ENCODE data around the gene CIAO1.
"Not testable (repeated sequence)": the region's sequence is repeated elsewhere in the genome, so short reads cannot be mapped to it uniquely, and the experiment has no call there.

CIAO1 gene

GRCh38 chr2:96254571-96254970, 11.5 kb upstream of the CIAO1 start:
- Histone ChIP-seq H3K9me2 (replicated peaks; ENCODE audit: insufficient read depth, low read length) (no peaks in the 10 kb centered on the region), H3K27me3 (ENCODE audit: low read length) (no peaks in the 10 kb centered on the region), H3K4me3 (ENCODE audit: insufficient read depth, low read length, poor library complexity, severe bottlenecking) (no peak overlapping the region), H3K79me2 (ENCODE audit: insufficient read depth, low read length) (peaks cover 23% of the 10 kb centered on the region), H3K9ac (ENCODE audit: low read length) (no peak overlapping the region), H3K9me3 (ENCODE audit: insufficient read depth, low read length) (no peaks in the 10 kb centered on the region), H2AFZ (ENCODE audit: low read depth, low read length, severe bottlenecking) (no peak overlapping the region), H3K4me2 (ENCODE audit: low read depth, low read length, poor library complexity, severe bottlenecking) (no peak overlapping the region), H3F3A (ENCODE audit: insufficient read depth) (no peaks in the 10 kb centered on the region), H3K36me3 (ENCODE audit: low read length) (0 out of 2 replicates have a peak, but pooled peaks cover 2% of the 10 kb centered on the region), H4K20me1 (ENCODE audit: low read depth, low read length) (no peaks in the 10 kb centered on the region), H3K27ac (ENCODE audit: low read depth, low read length) (no peak overlapping the region)
- TF ChIP-seq CTCF (IDR thresholded peaks at IDR 0.05; ENCODE audit: insufficient read depth, low read length, poor library complexity, severe bottlenecking) (no peak), EZH2phosphoT487 (conservative IDR thresholded peaks at IDR 0.05; ENCODE audit: low read length) (no peak)

DNA sequence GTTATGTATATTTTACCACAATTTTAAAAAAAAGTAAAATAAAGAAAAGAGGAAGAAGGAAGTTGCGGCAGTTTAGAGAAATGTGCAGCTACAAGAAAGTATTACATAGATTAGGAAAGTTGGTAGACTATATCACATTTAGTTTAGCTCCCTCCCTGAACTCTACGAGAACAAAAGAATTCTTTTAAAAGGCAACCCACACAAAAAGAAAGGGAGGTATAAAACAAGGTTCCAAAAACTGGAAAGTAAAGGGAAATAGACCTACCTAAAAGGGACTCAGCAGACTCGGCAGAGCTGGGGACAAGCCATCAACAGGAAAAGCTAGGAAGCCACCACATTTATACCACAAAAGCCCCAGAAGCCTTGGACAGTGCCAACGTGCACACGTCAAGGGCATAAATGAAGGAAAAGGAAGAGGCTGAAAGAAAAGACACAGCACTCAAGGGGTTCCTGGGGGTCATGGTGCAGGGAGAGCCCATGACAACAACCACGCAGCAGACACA, 9.4 kb upstream of the CIAO1 start:
- Histone ChIP-seq H4K20me1 (ENCODE audit: low read depth, low read length) (no peaks in the 10 kb centered on the region), H3K36me3 (ENCODE audit: low read length) (0 out of 2 replicates have a peak, but pooled peaks cover 2% of the 10 kb centered on the region), H3K4me3 (ENCODE audit: insufficient read depth, low read length, poor library complexity, severe bottlenecking) (no peak overlapping the region), H3K79me2 (ENCODE audit: insufficient read depth, low read length) (peaks cover 44% of the 10 kb centered on the region), H3K9me2 (replicated peaks; ENCODE audit: insufficient read depth, low read length) (no peaks in the 10 kb centered on the region), H3K27ac (ENCODE audit: low read depth, low read length) (no peak overlapping the region; the same call in 1 of the 2 replicates), H3K27me3 (ENCODE audit: low read length) (no peaks in the 10 kb centered on the region), H3K9ac (ENCODE audit: low read length) (no peak overlapping the region), H3F3A (ENCODE audit: insufficient read depth) (no peaks in the 10 kb centered on the region), H3K9me3 (ENCODE audit: insufficient read depth, low read length) (no peaks in the 10 kb centered on the region), H3K4me2 (ENCODE audit: low read depth, low read length, poor library complexity, severe bottlenecking) (no peak overlapping the region), H2AFZ (ENCODE audit: low read depth, low read length, severe bottlenecking) (no peak overlapping the region)
- TF ChIP-seq EZH2phosphoT487 (conservative IDR thresholded peaks at IDR 0.05; ENCODE audit: low read length) (no peak), CTCF (IDR thresholded peaks at IDR 0.05; ENCODE audit: insufficient read depth, low read length, poor library complexity, severe bottlenecking) (no peak)

DNA sequence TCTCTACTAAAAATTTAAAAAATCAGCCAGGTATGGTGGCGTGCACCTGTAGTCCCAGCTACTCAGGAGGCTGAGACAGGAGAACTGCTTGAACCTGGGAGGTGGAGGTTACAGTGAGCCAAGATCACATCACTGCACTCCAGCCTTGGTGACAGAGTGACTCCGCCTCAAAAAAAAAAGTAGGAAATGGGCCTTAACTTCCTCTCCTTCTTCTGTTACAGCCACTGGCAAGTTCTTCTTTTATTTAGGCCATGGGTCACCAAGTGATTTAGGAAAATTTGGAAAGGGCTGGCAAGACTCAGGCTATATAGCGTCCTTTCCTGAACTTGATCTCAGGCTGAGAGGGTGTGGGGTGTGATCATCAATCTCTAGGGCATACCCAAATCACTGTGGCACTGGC, 8.3 kb upstream of the CIAO1 start:
- not testable (repeated sequence) for H3K9me3 ChIP-seq (ENCODE audit: insufficient read depth, low read length); H3K9me2 ChIP-seq (replicated peaks; ENCODE audit: insufficient read depth, low read length); H3F3A ChIP-seq (ENCODE audit: insufficient read depth); H3K27ac ChIP-seq (ENCODE audit: low read depth, low read length); H2AFZ ChIP-seq (ENCODE audit: low read depth, low read length, severe bottlenecking); H4K20me1 ChIP-seq (ENCODE audit: low read depth, low read length); H3K4me3 ChIP-seq (ENCODE audit: insufficient read depth, low read length, poor library complexity, severe bottlenecking); H3K9ac ChIP-seq (ENCODE audit: low read length); H3K4me2 ChIP-seq (ENCODE audit: low read depth, low read length, poor library complexity, severe bottlenecking); H3K36me3 ChIP-seq (ENCODE audit: low read length); H3K27me3 ChIP-seq (ENCODE audit: low read length)
- peaks cover 52% of the 10 kb centered on the region for H3K79me2 ChIP-seq (ENCODE audit: insufficient read depth, low read length)

- H3K4me2 ChIP-seq (ENCODE audit: low read depth, low read length, poor library complexity, severe bottlenecking) = no peak overlapping the region
- H3K9me2 ChIP-seq (replicated peaks; ENCODE audit: insufficient read depth, low read length) = no peaks in the 10 kb centered on the region
- no peaks in the 10 kb centered on the region for H3K9me3 ChIP-seq (ENCODE audit: insufficient read depth, low read length)
- no peak overlapping the region for H3K4me3 ChIP-seq (ENCODE audit: insufficient read depth, low read length, poor library complexity, severe bottlenecking)
- H3K36me3 ChIP-seq (ENCODE audit: low read length) = 0 out of 2 replicates have a peak, but pooled peaks cover 2% of the 10 kb centered on the region
- no peak overlapping the region for H3K9ac ChIP-seq (ENCODE audit: low read length)
- TF ChIP-seq CTCF (IDR thresholded peaks at IDR 0.05; ENCODE audit: insufficient read depth, low read length, poor library complexity, severe bottlenecking) = no peak
- TF ChIP-seq EZH2phosphoT487 (conservative IDR thresholded peaks at IDR 0.05; ENCODE audit: low read length) = no peak
- H3K27ac ChIP-seq (ENCODE audit: low read depth, low read length) = no peak overlapping the region
- no peaks in the 10 kb centered on the region for H3F3A ChIP-seq (ENCODE audit: insufficient read depth)
- H3K27me3 ChIP-seq (ENCODE audit: low read length) = no peaks in the 10 kb centered on the region
- no peak overlapping the region for H2AFZ ChIP-seq (ENCODE audit: low read depth, low read length, severe bottlenecking)
- H3K79me2 ChIP-seq (ENCODE audit: insufficient read depth, low read length) = peaks cover 58% of the 10 kb centered on the region
- H4K20me1 ChIP-seq (ENCODE audit: low read depth, low read length) = no peaks in the 10 kb centered on the region
Observed at GRCh38 chr2:96258166-96259022, 7.6 kb upstream of the CIAO1 start.
